Measurements from ENCODE around the gene SUOX.
A peak's percentile ranks its signal among the peaks of the same experiment; 100 is the strongest.

Gene SUOX

GRCh38 chr12:55996715-55997534 lies at the start of gene SUOX:
SUOX (plus strand) TSS chr12:55997276; CDS start chr12:56002222, 4,946 bp downstream.
- Histone ChIP-seq H3K4me2 (ENCODE audit: low read length) (peak within 1 kb of the TSS; percentile 16; the same call in 1 of the 2 replicates), H3K27me3 (ENCODE audit: insufficient read depth, low read length) (no peaks in the 10 kb centered on the region), H3F3A (ENCODE audit: insufficient read depth, low read length) (0 out of 2 replicates have a peak, but pooled peaks cover 4% of the 10 kb centered on the region), H3K27ac (ENCODE audit: low read depth, low read length, poor library complexity, severe bottlenecking) (no peak within 1 kb of the TSS), H3K36me3 (ENCODE audit: insufficient read depth, low read length) (peaks cover 32% of the 10 kb centered on the region), H3K9me2 (ENCODE audit: low read depth, low read length) (no peaks in the 10 kb centered on the region), H3K9ac (ENCODE audit: low read length) (no peak within 1 kb of the TSS), H3K79me2 (ENCODE audit: insufficient read depth, low read length) (no peaks in the 10 kb centered on the region), H3K4me1 (ENCODE audit: insufficient read depth, low read length, severe bottlenecking) (peaks cover 8% of the 10 kb centered on the region), H2AFZ (ENCODE audit: low read length) (no peak within 1 kb of the TSS), H3K9me3 (ENCODE audit: low read length) (no peaks in the 10 kb centered on the region), H3K4me3 (ENCODE audit: low read depth, low read length, poor library complexity, severe bottlenecking) (no peak within 1 kb of the TSS), H4K20me1 (ENCODE audit: insufficient read depth, low read length) (no peaks in the 10 kb centered on the region)
- no peak for TF ChIP-seq EZH2 (IDR thresholded peaks at IDR 0.05; ENCODE audit: borderline replicate concordance, low read length)
- TF ChIP-seq, protein P1, sequence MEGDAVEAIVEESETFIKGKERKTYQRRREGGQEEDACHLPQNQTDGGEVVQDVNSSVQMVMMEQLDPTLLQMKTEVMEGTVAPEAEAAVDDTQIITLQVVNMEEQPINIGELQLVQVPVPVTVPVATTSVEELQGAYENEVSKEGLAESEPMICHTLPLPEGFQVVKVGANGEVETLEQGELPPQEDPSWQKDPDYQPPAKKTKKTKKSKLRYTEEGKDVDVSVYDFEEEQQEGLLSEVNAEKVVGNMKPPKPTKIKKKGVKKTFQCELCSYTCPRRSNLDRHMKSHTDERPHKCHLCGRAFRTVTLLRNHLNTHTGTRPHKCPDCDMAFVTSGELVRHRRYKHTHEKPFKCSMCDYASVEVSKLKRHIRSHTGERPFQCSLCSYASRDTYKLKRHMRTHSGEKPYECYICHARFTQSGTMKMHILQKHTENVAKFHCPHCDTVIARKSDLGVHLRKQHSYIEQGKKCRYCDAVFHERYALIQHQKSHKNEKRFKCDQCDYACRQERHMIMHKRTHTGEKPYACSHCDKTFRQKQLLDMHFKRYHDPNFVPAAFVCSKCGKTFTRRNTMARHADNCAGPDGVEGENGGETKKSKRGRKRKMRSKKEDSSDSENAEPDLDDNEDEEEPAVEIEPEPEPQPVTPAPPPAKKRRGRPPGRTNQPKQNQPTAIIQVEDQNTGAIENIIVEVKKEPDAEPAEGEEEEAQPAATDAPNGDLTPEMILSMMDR (IDR thresholded peaks at IDR 0.05; ENCODE audit: low read length): no peak

- Histone ChIP-seq H3K4me1 (ENCODE audit: insufficient read depth, low read length, severe bottlenecking) (no peaks in the 10 kb centered on the region), H3K4me2 (ENCODE audit: low read length) (no peak overlapping the region), H4K20me1 (ENCODE audit: insufficient read depth, low read length) (no peaks in the 10 kb centered on the region), H2AFZ (ENCODE audit: low read length) (no peak overlapping the region), H3K36me3 (ENCODE audit: insufficient read depth, low read length) (peaks cover 36% of the 10 kb centered on the region), H3K9me3 (ENCODE audit: low read length) (no peaks in the 10 kb centered on the region), H3K27ac (ENCODE audit: low read depth, low read length, poor library complexity, severe bottlenecking) (no peak overlapping the region), H3F3A (ENCODE audit: insufficient read depth, low read length) (no peaks in the 10 kb centered on the region), H3K9me2 (ENCODE audit: low read depth, low read length) (no peaks in the 10 kb centered on the region), H3K27me3 (ENCODE audit: insufficient read depth, low read length) (no peaks in the 10 kb centered on the region), H3K4me3 (ENCODE audit: low read depth, low read length, poor library complexity, severe bottlenecking) (no peak overlapping the region), H3K79me2 (ENCODE audit: insufficient read depth, low read length) (no peaks in the 10 kb centered on the region), H3K9ac (ENCODE audit: low read length) (no peak overlapping the region)
- TF ChIP-seq, protein P1 (IDR thresholded peaks at IDR 0.05; ENCODE audit: low read length): no peak
- TF ChIP-seq EZH2 (IDR thresholded peaks at IDR 0.05; ENCODE audit: borderline replicate concordance, low read length): no peak
These were observed 41.7 kb upstream of the SUOX start for GRCh38 chr12:55955344-55955743.

DNA sequence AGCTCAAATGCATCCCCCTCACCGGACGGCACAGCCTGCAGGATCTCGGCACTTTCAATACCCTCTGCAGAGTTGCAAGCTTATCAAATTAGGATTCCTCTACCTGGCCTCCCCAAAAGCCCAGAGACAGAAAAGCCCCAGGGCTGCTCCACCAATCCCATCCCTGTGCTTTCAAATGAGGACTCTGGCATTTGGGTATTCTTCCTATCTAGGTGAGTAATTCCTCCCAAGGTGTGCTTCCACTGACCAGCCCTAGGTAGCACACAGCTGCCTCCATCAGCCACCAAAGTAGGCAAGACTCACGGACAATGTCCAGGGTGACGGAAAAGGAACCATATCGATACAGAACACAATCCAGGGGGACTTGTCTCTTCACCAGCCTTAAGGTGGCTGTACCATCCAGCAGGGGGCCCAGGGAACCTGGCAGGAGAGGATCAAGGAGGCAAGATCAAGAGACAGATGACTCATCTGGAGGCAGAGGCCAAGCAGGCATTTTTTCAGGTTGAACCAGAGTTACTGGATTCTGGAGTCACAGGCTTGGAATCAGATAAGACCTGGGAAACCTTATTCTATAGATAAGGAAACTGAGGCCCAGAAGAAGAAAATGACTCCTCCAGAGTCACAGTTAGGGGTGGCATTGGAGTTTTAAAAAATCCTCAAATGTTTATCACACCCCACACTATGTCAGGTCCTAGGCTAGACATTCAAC lies 41.1 kb upstream of the SUOX start:
- Histone ChIP-seq H3F3A (ENCODE audit: insufficient read depth, low read length) (no peaks in the 10 kb centered on the region), H2AFZ (ENCODE audit: low read length) (no peak overlapping the region), H3K4me2 (ENCODE audit: low read length) (no peak overlapping the region), H3K36me3 (ENCODE audit: insufficient read depth, low read length) (peaks cover 35% of the 10 kb centered on the region), H3K27ac (ENCODE audit: low read depth, low read length, poor library complexity, severe bottlenecking) (no peak overlapping the region), H3K4me3 (ENCODE audit: low read depth, low read length, poor library complexity, severe bottlenecking) (no peak overlapping the region), H4K20me1 (ENCODE audit: insufficient read depth, low read length) (no peaks in the 10 kb centered on the region), H3K9ac (ENCODE audit: low read length) (no peak overlapping the region), H3K9me2 (ENCODE audit: low read depth, low read length) (no peaks in the 10 kb centered on the region), H3K9me3 (ENCODE audit: low read length) (no peaks in the 10 kb centered on the region), H3K27me3 (ENCODE audit: insufficient read depth, low read length) (no peaks in the 10 kb centered on the region), H3K4me1 (ENCODE audit: insufficient read depth, low read length, severe bottlenecking) (no peaks in the 10 kb centered on the region), H3K79me2 (ENCODE audit: insufficient read depth, low read length) (no peaks in the 10 kb centered on the region)
- TF ChIP-seq EZH2 (IDR thresholded peaks at IDR 0.05; ENCODE audit: borderline replicate concordance, low read length): no peak
- TF ChIP-seq, protein P1 (IDR thresholded peaks at IDR 0.05; ENCODE audit: low read length): peak; percentile 50

Data from OCI-LY1 (cell line).